Brain pericyte (primary cell): ENCODE results near the gene TOR1B.
"Not testable (repeated sequence)": the region's sequence is repeated elsewhere in the genome, so short reads cannot be mapped to it uniquely, and the experiment has no call there.

Experiments
- DNase-seq: peaks from one replicate; pipeline ENCODE4 v3.0.0-alpha.2; 2012; ENCODE audit warnings: low read depth, low spot score

Gene TOR1B

GRCh38 chr9:129802833-129803675 is at the start of gene TOR1B:
Gene TOR1B, plus strand, starts transcription at chr9:129803184. Its CDS starts 29 bp downstream, at chr9:129803213.
- peak; percentile 73 for DNase-seq

- no peak for DNase-seq
These were observed 47.8 kb upstream of the TOR1B start for GRCh38 chr9:129755151-129755550.

GRCh38 chr9:129756191-129756590 is 46.8 kb upstream of the TOR1B start:
- no peak for DNase-seq

- DNase-seq, result no peak
These were observed 45.9 kb upstream of the TOR1B start for GRCh38 chr9:129757045-129757444.

- no peak for DNase-seq
These were observed 43.7 kb upstream of the TOR1B start for GRCh38 chr9:129759319-129759718.

GRCh38 chr9:129759804-129760502 is 43.0 kb upstream of the TOR1B start:
- no peak for DNase-seq

GRCh38 chr9:129760784-129761183 is 42.2 kb upstream of the TOR1B start:
- not testable (repeated sequence) for DNase-seq

GRCh38 chr9:129761293-129761900 is 41.6 kb upstream of the TOR1B start:
- DNase-seq, result no peak

- DNase-seq, result no peak
These were observed 41.0 kb upstream of the TOR1B start for GRCh38 chr9:129761901-129762369.

- DNase-seq, result not testable (repeated sequence)
These were observed 40.5 kb upstream of the TOR1B start for GRCh38 chr9:129762370-129762984.

- DNase-seq, result no peak
These were observed 39.7 kb upstream of the TOR1B start for GRCh38 chr9:129762985-129763926.

- no peak for DNase-seq
These were observed 37.1 kb upstream of the TOR1B start for GRCh38 chr9:129765764-129766317.

- no peak for DNase-seq
These were observed 34.5 kb upstream of the TOR1B start for GRCh38 chr9:129768486-129768885.

GRCh38 chr9:129769669-129770068 is 33.3 kb upstream of the TOR1B start:
- DNase-seq, result no peak

- DNase-seq, result no peak
These were observed 32.2 kb upstream of the TOR1B start for GRCh38 chr9:129770741-129771140.

GRCh38 chr9:129773262-129774048 is 29.5 kb upstream of the TOR1B start:
- no peak for DNase-seq

GRCh38 chr9:129774791-129775447 is 28.1 kb upstream of the TOR1B start:
- no peak for DNase-seq

- DNase-seq, result no peak
These were observed 27.6 kb upstream of the TOR1B start for GRCh38 chr9:129775448-129775798.

GRCh38 chr9:129776096-129776495 is 26.9 kb upstream of the TOR1B start:
- DNase-seq, result not testable (repeated sequence)
